IMR-90 (cell line): Measurements from ENCODE around the gene NQO2. TPM values are rescaled to one million over a fixed set of nuclear protein-coding genes. Genes with fewer than 3 reads are reported as not detected.
A peak's percentile ranks its signal among the peaks of the same experiment; 100 is the strongest.

Experiments
- ATAC-seq: fragments of 200-7000 bp; cut with Tn5 transposase; 2 replicates; pipeline ENCODE4 v1.9.1; 2020; ENCODE audit warnings: low read depth, mild to moderate bottlenecking, moderate library complexity
- BruUV-seq: library from RNA; stranded (reverse); fragments of 400-500 nt; replicated peaks from 2 replicates; lab custom pipeline; 2021; lab: Mats Ljungman, UMichigan
- CTCF ChIA-PET: fragments of 300-600 bp; formaldehyde crosslinking; extraction: SDS; loops from one replicate; lab custom pipeline; 2021; ENCODE audit warnings: antibody characterized with exemption; lab: Yijun Ruan, JAX
- POLR2A ChIA-PET: fragments of 300-600 bp; sonication (Branson Sonifier 250); formaldehyde crosslinking; loops from one replicate; lab custom pipeline; 2022; ENCODE audit warnings: antibody characterized with exemption; ENCODE audit not compliant: unreplicated experiment; lab: Charles Lee
- DNase-seq: peaks from one replicate; pipeline ENCODE4 v3.0.0; 2013
- H2AFZ ChIP-seq: replicated peaks from 2 replicates; pipeline ENCODE3; 2013; ENCODE audit warnings: low read length, mild to moderate bottlenecking; ENCODE audit not compliant: poor library complexity
- H2AK5ac ChIP-seq: 2 replicates; pipeline ENCODE4 v1.6.1; 2013; ENCODE audit warnings: low read depth, low read length, inconsistent platforms
- H2AK9ac ChIP-seq: replicated peaks from 2 replicates; pipeline ENCODE3; 2013; ENCODE audit warnings: mild to moderate bottlenecking, low read depth, low read length, moderate library complexity; ENCODE audit not compliant: poor library complexity
- H2BK120ac ChIP-seq: 2 replicates; pipeline ENCODE4 v1.6.1; 2013; ENCODE audit warnings: low read depth, low read length, inconsistent platforms
- H2BK15ac ChIP-seq: 3 replicates; pipeline ENCODE4 v1.6.1; 2013; ENCODE audit warnings: low read depth, low read length, inconsistent platforms
- H2BK20ac ChIP-seq: 2 replicates; pipeline ENCODE4 v1.6.1; 2013; ENCODE audit warnings: low read depth, mild to moderate bottlenecking, inconsistent platforms, low read length, moderate library complexity
- H2BK5ac ChIP-seq: 2 replicates; pipeline ENCODE4 v1.6.1; 2013; ENCODE audit warnings: mild to moderate bottlenecking, low read depth, low read length, inconsistent platforms; ENCODE audit not compliant: poor library complexity, severe bottlenecking
- H3K14ac ChIP-seq: replicated peaks from 2 replicates; pipeline ENCODE4 v1.6.1; 2013; ENCODE audit warnings: low read depth, low read length, inconsistent platforms
- H3K18ac ChIP-seq: 2 replicates; pipeline ENCODE4 v1.6.1; 2013; ENCODE audit warnings: low read depth, low read length, control low read depth
- H3K23ac ChIP-seq: 2 replicates; pipeline ENCODE4 v1.6.1; 2013; ENCODE audit warnings: low read depth, low read length, inconsistent platforms
- H3K27ac ChIP-seq: 2 replicates; pipeline ENCODE4 v1.5.1; 2013; ENCODE audit warnings: mild to moderate bottlenecking, control low read depth, low read length; ENCODE audit not compliant: insufficient read depth
- H3K27me3 ChIP-seq: 2 replicates; pipeline ENCODE4 v1.6.1; 2013; ENCODE audit warnings: low read length; ENCODE audit not compliant: control insufficient read depth, insufficient read depth
- H3K36me3 ChIP-seq: 2 replicates; pipeline ENCODE4 v1.6.1; 2013; ENCODE audit warnings: low read length, mixed read lengths; ENCODE audit not compliant: control insufficient read depth, insufficient read depth
- H3K4ac ChIP-seq: 2 replicates; pipeline ENCODE4 v1.6.1; 2013; ENCODE audit warnings: low read depth, low read length, inconsistent platforms
- H3K4me1 ChIP-seq: 2 replicates; pipeline ENCODE4 v1.6.1; 2013; ENCODE audit warnings: low read length, mixed read lengths; ENCODE audit not compliant: control insufficient read depth, insufficient read depth
- H3K4me2 ChIP-seq: 2 replicates; pipeline ENCODE4 v1.6.1; 2013; ENCODE audit warnings: low read depth, mild to moderate bottlenecking, control low read depth, low read length, moderate library complexity
- H3K4me3 ChIP-seq: 2 replicates; pipeline ENCODE4 v1.5.1; 2013; ENCODE audit warnings: low read depth, mild to moderate bottlenecking, control low read depth, low read length, moderate library complexity; ENCODE audit not compliant: insufficient read depth
- H3K56ac ChIP-seq: 2 replicates; pipeline ENCODE4 v1.6.1; 2013; ENCODE audit warnings: low read length, inconsistent platforms; ENCODE audit not compliant: insufficient read depth; ENCODE audit errors: extremely low read depth
- H3K79me1 ChIP-seq, 2 experiments: 2 replicates each; pipeline ENCODE4 v1.6.1; 2013; ENCODE audit warnings: low read length in 2 of 2, inconsistent platforms in 1 of 2, low read depth in 1 of 2
- H3K9ac ChIP-seq: 2 replicates; pipeline ENCODE4 v1.6.1; 2013; ENCODE audit warnings: low read depth, low read length, control low read depth
- H3K9me1 ChIP-seq: 2 replicates; pipeline ENCODE4 v1.6.1; 2013; ENCODE audit warnings: low read length, inconsistent platforms; ENCODE audit not compliant: insufficient read depth
- H3K9me3 ChIP-seq: 2 replicates; pipeline ENCODE4 v1.6.1; 2013; ENCODE audit warnings: low read length; ENCODE audit not compliant: control insufficient read depth, insufficient read depth
- H4K20me1 ChIP-seq: 2 replicates; pipeline ENCODE4 v1.6.1; 2013; ENCODE audit warnings: low read length, inconsistent platforms; ENCODE audit not compliant: insufficient read depth
- H4K5ac ChIP-seq: 2 replicates; pipeline ENCODE4 v1.6.1; 2013; ENCODE audit warnings: mild to moderate bottlenecking, low read depth, low read length, control low read depth
- H4K8ac ChIP-seq, 2 experiments: 2 replicates each; pipeline ENCODE4 v1.6.1; 2013; ENCODE audit warnings: low read depth in 2 of 2, low read length in 2 of 2, control low read depth in 1 of 2, inconsistent platforms in 1 of 2
- H4K91ac ChIP-seq: 2 replicates; pipeline ENCODE4 v1.6.1; 2013; ENCODE audit warnings: low read depth, low read length, inconsistent platforms; ENCODE audit not compliant: insufficient read depth
- BHLHE40 ChIP-seq: fragments of 150-350 bp; IDR thresholded peaks from 2 replicates; pipeline ENCODE4 v1.6.1; 2016; ENCODE audit warnings: mild to moderate bottlenecking, low read depth, low read length
- CEBPB ChIP-seq: IDR thresholded peaks from 2 replicates; pipeline ENCODE4 v1.6.1; 2012; ENCODE audit warnings: low read depth, low read length, improper control_type of control experiment
- CHD1 ChIP-seq: IDR thresholded peaks from 2 replicates; pipeline ENCODE4 v1.6.1; 2012; ENCODE audit warnings: low read depth, low read length, improper control_type of control experiment
- FOS ChIP-seq: fragments of 150-350 bp; IDR thresholded peaks from 2 replicates; pipeline ENCODE4 v1.6.1; 2016; ENCODE audit warnings: low read depth, low read length
- MAFK ChIP-seq: IDR thresholded peaks from 2 replicates; pipeline ENCODE4 v1.6.1; 2012; ENCODE audit warnings: low read depth, low read length, improper control_type of control experiment
- MAZ ChIP-seq: IDR thresholded peaks from 2 replicates; pipeline ENCODE4 v1.6.1; 2012; ENCODE audit warnings: low read depth, mild to moderate bottlenecking, low read length, improper control_type of control experiment, moderate library complexity, borderline replicate concordance
- POLR2A ChIP-seq: IDR thresholded peaks from 2 replicates; pipeline ENCODE4 v1.6.1; 2012; ENCODE audit warnings: mild to moderate bottlenecking, low read depth, low read length
- RFX5 ChIP-seq: IDR thresholded peaks from 2 replicates; pipeline ENCODE4 v1.8.0; 2012; ENCODE audit warnings: low read depth, mild to moderate bottlenecking, low read length, moderate library complexity
- SMC3 ChIP-seq: fragments of 150-350 bp; IDR thresholded peaks from 2 replicates; pipeline ENCODE4 v1.6.1; 2016; ENCODE audit warnings: low read depth, mild to moderate bottlenecking, antibody characterized with exemption, low read length, moderate library complexity
- WGBS, 2 experiments: methylation state at CpG; one replicate each; pipeline versions ENCODE4 v1.1.5 to v1.1.7; 2013; ENCODE audit warnings: missing lambda C conversion rate in 2 of 2; ENCODE audit not compliant: insufficient read length in 1 of 2; ENCODE audit errors: extremely low coverage in 2 of 2; 5-methylcytosine and 5-hydroxymethylcytosine counted together
- dilution Hi-C: fragments of 300-500 bp; cut with HindIII; formaldehyde crosslinking; loops from one replicate; pipeline ENCODE4 v1.14.3; 2018; ENCODE audit warnings: low sequenced_read_pairs; ENCODE audit not compliant: unreplicated experiment
- in situ Hi-C: fragments of 300-500 bp; cut with MboI; formaldehyde crosslinking; loops from 3 replicates; pipeline ENCODE4 v1.14.3; 2019; ENCODE audit warnings: low sequenced_read_pairs, inconsistent platforms, mixed read lengths
- intact Hi-C: fragments of 100-400 bp; cut with micrococcal nuclease; formaldehyde crosslinking; loops from 2 replicates; pipeline ENCODE4 v1.10.0; 2022
- polyA plus RNA-seq, 3 experiments: library from polyadenylated mRNA; depleted of rRNA; stranded (reverse); fragments of >200 nt; gene quantifications; 2 replicates each; pipeline ENCODE4 v1.2.3, GENCODE V29; 2012; ENCODE audit warnings: low replicate concordance in 1 of 3
- total RNA-seq: library from RNA; depleted of rRNA; stranded (reverse); fragments of >200 nt; gene quantifications from 2 replicates; pipeline ENCODE4 v1.2.3, GENCODE V29; 2012
- TF ChIP-seq, protein P1 (sequence below): conservative IDR thresholded peaks from 2 replicates; pipeline ENCODE4 v1.5.1; 2012; ENCODE audit warnings: mild to moderate bottlenecking, low read depth, low read length, improper control_type of control experiment
- TF ChIP-seq, protein P2 (sequence below): fragments of 150-350 bp; IDR thresholded peaks from 2 replicates; pipeline ENCODE4 v1.6.1; 2017; ENCODE audit warnings: mild to moderate bottlenecking, antibody characterized with exemption, low read length, low read depth
- TF ChIP-seq, protein P3 (sequence below): fragments of 150-350 bp; IDR thresholded peaks from 2 replicates; pipeline ENCODE4 v1.6.1; 2016; ENCODE audit warnings: low read depth, mild to moderate bottlenecking, low read length, moderate library complexity, borderline replicate concordance

NQO2 gene
- total and polyA plus RNA-seq, 2 of the 4 experiments (the other 2 are of a cell fraction): 42.5 to 72.1 TPM

DNA sequence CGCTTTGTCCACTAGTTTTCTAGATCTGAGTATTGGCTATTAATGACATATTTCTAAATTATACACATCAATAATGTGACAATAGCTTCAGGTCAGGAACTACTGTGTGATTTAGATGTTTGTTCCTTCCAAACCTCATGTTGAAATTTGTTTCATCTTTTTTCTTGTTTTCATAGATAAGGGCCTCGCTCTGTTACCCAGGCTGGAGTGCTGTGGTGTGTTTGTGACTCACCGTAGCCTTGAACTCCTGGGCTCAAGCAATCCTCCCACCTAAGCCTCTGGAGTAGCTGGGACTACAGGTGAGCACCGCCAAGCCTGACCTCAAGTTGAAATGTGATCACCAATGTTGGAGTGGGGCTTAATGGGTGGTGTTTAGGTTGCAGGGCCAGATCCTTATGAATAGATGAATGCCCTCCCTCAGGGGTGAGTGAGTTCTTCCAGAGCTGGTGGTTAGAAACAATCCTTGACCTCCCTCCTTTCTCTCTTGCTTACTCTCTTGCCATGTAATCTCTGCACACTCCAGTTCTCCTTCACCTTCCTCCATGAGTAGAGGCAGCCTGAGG, 5.9 kb upstream of the NQO2 start:
- H4K8ac ChIP-seq: no peak overlapping the region
- H3K79me1 ChIP-seq: peaks cover 0 to 5% of the 10 kb centered on the region in 2 experiments; a peak in 1 of 4 replicates
- H3K14ac ChIP-seq: no peak overlapping the region
- H3K36me3 ChIP-seq: no peaks in the 10 kb centered on the region
- H3K9me1 ChIP-seq: no peaks in the 10 kb centered on the region
- H2BK15ac ChIP-seq: no peak overlapping the region
- dilution Hi-C loops: no loop called here
- H2BK20ac ChIP-seq: no peak overlapping the region
- no CpG with 5 or more reads among the region's 4 CpGs for WGBS, 2 experiments
- H3K56ac ChIP-seq: no peak overlapping the region
- in situ Hi-C loops: loop anchor here (10.0 kb wide), 2 partner anchors 61 to 261 kb away; partner anchors contain the start of gene PSMG4
- no peaks in the 10 kb centered on the region for H3K9me3 ChIP-seq
- no peak overlapping the region for H4K5ac ChIP-seq
- H2AK9ac ChIP-seq: peak overlapping the region; percentile 61
- no peak overlapping the region for H3K4ac ChIP-seq
- peaks cover 2% of the 10 kb centered on the region; the same call in 1 of the 2 replicates for H3K4me1 ChIP-seq
- H3K4me3 ChIP-seq: no peak overlapping the region
- ChIA-PET CTCF (no interaction called here), POLR2A (no interaction called here)
- no peak overlapping the region for H2AFZ ChIP-seq
- no peak for DNase-seq
- H3K4me2 ChIP-seq: no peak overlapping the region
- no peaks in the 10 kb centered on the region for H3K27me3 ChIP-seq
- ATAC-seq: no peak
- BruUV-seq: no TSS peak
- H2BK120ac ChIP-seq: no peak overlapping the region
- no peak overlapping the region for H3K9ac ChIP-seq
- H4K20me1 ChIP-seq: no peaks in the 10 kb centered on the region
- H2BK5ac ChIP-seq: no peak overlapping the region
- no peak overlapping the region for H4K91ac ChIP-seq
- H3K27ac ChIP-seq: no peak overlapping the region
- H2AK5ac ChIP-seq: no peak overlapping the region
- H3K18ac ChIP-seq: no peak overlapping the region
- no peak overlapping the region for H3K23ac ChIP-seq
- intact Hi-C loops: no loop called here
- TF ChIP-seq RFX5: no peak
- no peak for TF ChIP-seq SMC3
- TF ChIP-seq, protein P1, sequence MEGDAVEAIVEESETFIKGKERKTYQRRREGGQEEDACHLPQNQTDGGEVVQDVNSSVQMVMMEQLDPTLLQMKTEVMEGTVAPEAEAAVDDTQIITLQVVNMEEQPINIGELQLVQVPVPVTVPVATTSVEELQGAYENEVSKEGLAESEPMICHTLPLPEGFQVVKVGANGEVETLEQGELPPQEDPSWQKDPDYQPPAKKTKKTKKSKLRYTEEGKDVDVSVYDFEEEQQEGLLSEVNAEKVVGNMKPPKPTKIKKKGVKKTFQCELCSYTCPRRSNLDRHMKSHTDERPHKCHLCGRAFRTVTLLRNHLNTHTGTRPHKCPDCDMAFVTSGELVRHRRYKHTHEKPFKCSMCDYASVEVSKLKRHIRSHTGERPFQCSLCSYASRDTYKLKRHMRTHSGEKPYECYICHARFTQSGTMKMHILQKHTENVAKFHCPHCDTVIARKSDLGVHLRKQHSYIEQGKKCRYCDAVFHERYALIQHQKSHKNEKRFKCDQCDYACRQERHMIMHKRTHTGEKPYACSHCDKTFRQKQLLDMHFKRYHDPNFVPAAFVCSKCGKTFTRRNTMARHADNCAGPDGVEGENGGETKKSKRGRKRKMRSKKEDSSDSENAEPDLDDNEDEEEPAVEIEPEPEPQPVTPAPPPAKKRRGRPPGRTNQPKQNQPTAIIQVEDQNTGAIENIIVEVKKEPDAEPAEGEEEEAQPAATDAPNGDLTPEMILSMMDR: no peak
- TF ChIP-seq MAZ: no peak
- no peak for TF ChIP-seq CEBPB
- TF ChIP-seq POLR2A: no peak
- TF ChIP-seq CHD1: no peak
- no peak for TF ChIP-seq BHLHE40
- no peak for TF ChIP-seq FOS
- TF ChIP-seq, protein P2, sequence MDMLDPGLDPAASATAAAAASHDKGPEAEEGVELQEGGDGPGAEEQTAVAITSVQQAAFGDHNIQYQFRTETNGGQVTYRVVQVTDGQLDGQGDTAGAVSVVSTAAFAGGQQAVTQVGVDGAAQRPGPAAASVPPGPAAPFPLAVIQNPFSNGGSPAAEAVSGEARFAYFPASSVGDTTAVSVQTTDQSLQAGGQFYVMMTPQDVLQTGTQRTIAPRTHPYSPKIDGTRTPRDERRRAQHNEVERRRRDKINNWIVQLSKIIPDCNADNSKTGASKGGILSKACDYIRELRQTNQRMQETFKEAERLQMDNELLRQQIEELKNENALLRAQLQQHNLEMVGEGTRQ: no peak
- no peak for TF ChIP-seq MAFK
- TF ChIP-seq, protein P3, sequence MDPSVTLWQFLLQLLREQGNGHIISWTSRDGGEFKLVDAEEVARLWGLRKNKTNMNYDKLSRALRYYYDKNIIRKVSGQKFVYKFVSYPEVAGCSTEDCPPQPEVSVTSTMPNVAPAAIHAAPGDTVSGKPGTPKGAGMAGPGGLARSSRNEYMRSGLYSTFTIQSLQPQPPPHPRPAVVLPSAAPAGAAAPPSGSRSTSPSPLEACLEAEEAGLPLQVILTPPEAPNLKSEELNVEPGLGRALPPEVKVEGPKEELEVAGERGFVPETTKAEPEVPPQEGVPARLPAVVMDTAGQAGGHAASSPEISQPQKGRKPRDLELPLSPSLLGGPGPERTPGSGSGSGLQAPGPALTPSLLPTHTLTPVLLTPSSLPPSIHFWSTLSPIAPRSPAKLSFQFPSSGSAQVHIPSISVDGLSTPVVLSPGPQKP: no peak
